Upper lobe of left lung (tissue), 6 donors: ENCODE data around the gene ZXDC. TPM values are rescaled to one million over a fixed set of nuclear protein-coding genes. Genes with fewer than 3 reads are reported as not detected.

Experiments
- ATAC-seq, 2 donors: fragments of 200-7000 bp; cut with Tn5 transposase; one replicate each; pipeline ENCODE4 v1.9.1; 2022; ENCODE audit warnings: mild to moderate bottlenecking in 2 of 2, moderate library complexity in 2 of 2; ENCODE audit not compliant: low FRiP score in 2 of 2
- DNase-seq, 2 donors: peaks; one replicate each; pipeline ENCODE4 v3.0.0-alpha.2; 2019 to 2020
- H3K27ac ChIP-seq, 4 donors: fragments of 200-600 bp; sonication (generic); one replicate each; pipeline ENCODE4 v1.5.1; 2016 to 2019
- H3K27me3 ChIP-seq, 4 donors: fragments of 200-600 bp; sonication (generic); one replicate each; pipeline ENCODE4 v1.5.1; 2017 to 2019
- H3K36me3 ChIP-seq, 4 donors: fragments of 200-600 bp; sonication (generic); one replicate each; pipeline ENCODE4 v1.5.1; 2016 to 2019
- H3K4me1 ChIP-seq, 4 donors: fragments of 200-600 bp; sonication (generic); one replicate each; pipeline ENCODE4 v1.5.1; 2018 to 2019
- H3K4me3 ChIP-seq, 4 donors: fragments of 200-600 bp; sonication (generic); one replicate each; pipeline ENCODE4 v1.5.1; 2017 to 2019; ENCODE audit warnings: mild to moderate bottlenecking in 2 of 4, moderate library complexity in 1 of 4
- H3K9me3 ChIP-seq, 4 donors: fragments of 200-600 bp; sonication (generic); one replicate each; pipeline ENCODE4 v1.5.1; 2018 to 2019
- CTCF ChIP-seq, 6 experiments: fragments of 450-650 bp in 4 of 6; fragments of 200-600 bp in 2 of 6; sonication (generic) in 2 of 6; IDR thresholded peaks; one replicate each; pipeline ENCODE4 v1.5.1; 2016 to 2019; ENCODE audit warnings: antibody characterized with exemption in 6 of 6
- EP300 ChIP-seq, 4 donors: sonication (generic); formaldehyde crosslinking; IDR thresholded peaks; one replicate each; pipeline ENCODE4 v1.5.1; 2017; ENCODE audit warnings: antibody characterized with exemption in 4 of 4, control low read depth in 2 of 4
- POLR2A ChIP-seq, 4 donors: fragments of 450-650 bp; IDR thresholded peaks; one replicate each; pipeline ENCODE4 v1.5.1; 2016 to 2017; ENCODE audit warnings: antibody characterized with exemption in 4 of 4, mild to moderate bottlenecking in 2 of 4
- POLR2AphosphoS5 ChIP-seq, 2 donors: sonication (generic); formaldehyde crosslinking; IDR thresholded peaks; one replicate each; pipeline ENCODE4 v1.5.1; 2017; ENCODE audit warnings: antibody characterized with exemption in 2 of 2
- WGBS, 2 donors: methylation state at CpG; one replicate each; pipeline ENCODE4 v1.1.5; 2017 to 2018; 5-methylcytosine and 5-hydroxymethylcytosine counted together
- total RNA-seq, 6 donors: library from RNA; depleted of rRNA in 4 of 6; stranded (reverse); fragments of >200 nt in 4 of 6; gene quantifications; one replicate each; pipeline versions ENCODE4 v1.1.0 to v1.2.1, GENCODE V29; 2016 to 2021
- donor health status: DM: no; HTN: no; CAD: no; lungs with moderate emphysema.
- donor health status: DM: no; HTN: yes; CAD: no; lungs with severe emphysema.

The ZXDC gene
- total RNA-seq, 6 donors from 2014 or later: 35.9 to 112 (median 53.5) TPM

DNA sequence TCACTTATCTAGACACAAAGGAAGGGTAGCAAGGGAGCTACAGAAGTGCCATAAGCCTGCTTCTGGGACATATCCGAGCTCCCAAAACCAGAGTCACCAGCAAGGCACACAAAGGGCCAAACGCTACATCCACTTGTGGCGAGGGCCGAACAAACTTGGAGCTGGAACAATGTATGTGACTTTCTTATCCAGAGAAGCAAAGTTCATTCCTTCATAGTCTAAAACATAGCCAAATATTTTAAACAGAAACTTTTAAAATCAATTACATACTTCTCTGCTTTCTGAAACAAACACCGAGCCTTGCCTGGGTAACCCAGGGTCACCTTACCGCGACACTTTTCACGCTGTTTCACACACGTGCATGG is 15.9 kb downstream of the ZXDC start:
- peaks cover 0 to 12% (median under 1%) of the 10 kb centered on the region in 4 donors for H3K4me1 ChIP-seq
- no peak overlapping the region for H3K27ac ChIP-seq
- no peak for ATAC-seq
- no peaks in the 10 kb centered on the region for H3K9me3 ChIP-seq
- no peaks in the 10 kb centered on the region for H3K27me3 ChIP-seq
- no peak for TF ChIP-seq POLR2AphosphoS5 (IDR thresholded peaks at IDR 0.05)
- no peak for TF ChIP-seq EP300 (IDR thresholded peaks at IDR 0.05)
- no peak for TF ChIP-seq POLR2A (IDR thresholded peaks at IDR 0.05)
- TF ChIP-seq CTCF (IDR thresholded peaks at IDR 0.05): no peak
- WGBS, 2 donors: 92 to 94% methylated on average over 9 of the region's 9 CpGs
- DNase-seq: no peak
- H3K36me3 ChIP-seq: peaks cover 36 to 99% (median 76%) of the 10 kb centered on the region in 4 donors
- H3K4me3 ChIP-seq: no peak overlapping the region

DNA sequence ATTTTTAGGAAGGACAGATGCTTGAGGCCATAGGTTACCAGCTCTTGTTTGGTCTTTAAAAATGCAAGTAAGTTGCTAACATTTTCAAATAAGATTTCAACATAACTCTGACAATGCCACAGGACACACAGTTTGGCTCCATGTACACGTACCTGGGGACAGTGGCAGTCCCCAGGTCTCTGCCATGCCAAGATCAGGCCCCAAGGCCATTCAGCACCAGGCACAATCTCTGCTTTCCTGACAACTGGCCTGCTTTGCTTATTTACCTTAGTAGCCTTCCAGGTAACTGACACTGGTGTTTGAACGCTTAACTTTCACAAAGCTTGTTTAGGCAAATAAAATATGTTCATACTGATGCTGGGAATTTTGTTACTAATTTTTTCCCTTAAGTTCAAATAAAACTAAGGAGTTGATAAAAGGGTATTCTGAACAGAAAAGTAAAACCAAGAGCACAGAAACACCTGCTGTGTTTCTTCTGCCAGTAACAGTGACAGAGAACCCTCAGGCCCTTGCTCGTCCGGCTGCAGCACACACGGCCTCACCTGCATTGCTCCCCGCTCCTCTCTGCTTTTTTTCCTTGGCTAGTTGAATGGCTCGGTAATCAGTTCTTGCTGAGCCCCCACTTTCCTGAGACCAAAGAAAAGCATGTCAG is 16.5 kb downstream of the ZXDC start:
- WGBS, 2 donors: 81 to 87% methylated on average over 7 of the region's 7 CpGs
- Histone ChIP-seq H3K9me3 (no peaks in the 10 kb centered on the region), H3K4me3 (no peak overlapping the region), H3K27me3 (no peaks in the 10 kb centered on the region), H3K27ac (no peak overlapping the region), H3K4me1 (peaks cover 0 to 10% (median 0%) of the 10 kb centered on the region in 4 donors), H3K36me3 (peaks cover 33 to 99% (median 71%) of the 10 kb centered on the region in 4 donors)
- ATAC-seq (no peak), DNase-seq (no peak)
- no peak for TF ChIP-seq POLR2A (IDR thresholded peaks at IDR 0.05)
- no peak for TF ChIP-seq EP300 (IDR thresholded peaks at IDR 0.05)
- no peak for TF ChIP-seq POLR2AphosphoS5 (IDR thresholded peaks at IDR 0.05)
- TF ChIP-seq CTCF (IDR thresholded peaks at IDR 0.05): no peak

DNA sequence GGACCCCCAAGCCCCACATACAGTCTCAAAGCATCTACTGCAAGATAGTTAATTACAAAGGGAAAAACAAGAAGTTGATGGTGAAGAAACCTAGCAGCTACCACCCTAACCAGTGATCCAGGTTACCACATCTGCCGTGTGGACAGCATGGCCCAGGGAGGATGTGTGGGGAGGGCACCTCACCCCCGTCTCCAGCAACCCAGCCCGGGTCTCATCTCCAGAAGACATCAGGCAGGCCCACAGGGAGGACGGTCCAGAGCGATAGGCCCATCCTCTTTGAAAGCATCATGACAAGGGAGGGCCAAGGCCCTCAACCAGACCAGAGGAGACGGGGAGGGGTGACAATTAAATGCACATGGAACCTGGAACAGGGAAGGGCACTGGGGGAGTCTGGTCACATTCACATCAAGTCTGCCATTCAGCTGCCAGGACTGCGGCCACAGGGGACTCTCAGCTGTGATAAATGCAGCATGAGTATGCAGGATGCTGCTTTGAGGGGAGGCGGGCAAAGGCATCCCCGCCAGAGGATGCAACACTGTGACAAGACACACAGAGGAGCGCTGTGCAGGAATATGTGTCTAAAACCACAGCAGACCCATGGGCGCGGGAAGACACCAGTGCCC is 18.8 kb downstream of the ZXDC start:
- peak in 1 of 2 donors; percentile 9 for DNase-seq
- Histone ChIP-seq H3K36me3 (peaks cover 11 to 95% (median 61%) of the 10 kb centered on the region in 4 donors), H3K4me1 (peaks cover 0 to 10% (median 0%) of the 10 kb centered on the region in 4 donors), H3K27me3 (no peaks in the 10 kb centered on the region), H3K4me3 (no peak overlapping the region), H3K9me3 (no peaks in the 10 kb centered on the region), H3K27ac (peak overlapping the region in 1 of 4 donors; percentile 40)
- no peak for ATAC-seq
- WGBS, 2 donors: 86% methylated on average over 10 to 12 of the region's 12 CpGs
- TF ChIP-seq EP300 (IDR thresholded peaks at IDR 0.05) (no peak), CTCF (IDR thresholded peaks at IDR 0.05) (no peak), POLR2A (IDR thresholded peaks at IDR 0.05) (no peak), POLR2AphosphoS5 (IDR thresholded peaks at IDR 0.05) (no peak)

DNA sequence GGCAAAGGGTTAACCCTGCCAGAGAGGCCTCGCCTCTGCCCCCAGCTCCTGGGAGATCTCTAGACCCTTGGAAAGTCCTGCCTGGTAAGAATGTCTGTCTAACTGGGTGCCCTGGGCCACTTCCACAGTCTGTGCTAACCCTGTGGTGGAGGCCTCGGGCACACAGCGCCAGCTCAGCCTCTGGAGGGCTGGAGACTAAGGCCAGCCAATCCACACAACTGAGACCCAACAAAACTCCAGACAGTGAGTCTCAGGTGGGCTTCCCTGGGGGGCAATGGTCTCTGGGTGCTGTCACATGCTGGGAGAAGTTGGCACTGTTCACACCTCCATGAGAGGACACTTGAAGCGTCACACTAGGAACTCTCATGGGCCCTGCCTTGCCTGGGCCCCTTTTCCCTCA is 19.5 kb downstream of the ZXDC start:
- no peak overlapping the region for H3K4me3 ChIP-seq
- peaks cover 0 to 10% (median 0%) of the 10 kb centered on the region in 4 donors for H3K4me1 ChIP-seq
- H3K27me3 ChIP-seq: no peaks in the 10 kb centered on the region
- H3K27ac ChIP-seq: peak overlapping the region in 1 of 4 donors; percentile 40
- DNase-seq (no peak), ATAC-seq (peak; percentile 32 to 52)
- 85 to 87% methylated on average over 1 to 4 of the region's 4 CpGs for WGBS, 2 donors
- no peak for TF ChIP-seq CTCF (IDR thresholded peaks at IDR 0.05)
- no peak for TF ChIP-seq EP300 (IDR thresholded peaks at IDR 0.05)
- TF ChIP-seq POLR2AphosphoS5 (IDR thresholded peaks at IDR 0.05): no peak
- no peak for TF ChIP-seq POLR2A (IDR thresholded peaks at IDR 0.05)
- H3K9me3 ChIP-seq: no peaks in the 10 kb centered on the region
- H3K36me3 ChIP-seq: peaks cover 6 to 95% (median 59%) of the 10 kb centered on the region in 4 donors
